Tibial artery (tissue), 4 donors: Measurements from ENCODE around the gene MPHOSPH9.

Source experiments
- DNase-seq, 2 donors: peaks; one replicate each; pipeline ENCODE4 v3.0.0-alpha.2; 2019
- H3K27ac ChIP-seq, 2 donors: fragments of 200-600 bp; sonication (generic) in 1 of 2; 1 replicate in 1 of 2; 2 replicates in 1 of 2; pipeline ENCODE4 v1.5.1; 2018 to 2019; ENCODE audit warnings: mild to moderate bottlenecking in 1 of 2
- H3K27me3 ChIP-seq, 2 donors: fragments of 200-600 bp; sonication (generic) in 1 of 2; one replicate each; pipeline versions ENCODE4 v1.5.1 to v1.6.0; 2016 to 2019
- H3K36me3 ChIP-seq, 3 donors: fragments of 200-600 bp; sonication (generic) in 2 of 3; one replicate each; pipeline ENCODE4 v1.5.1; 2016 to 2019; ENCODE audit warnings: mild to moderate bottlenecking in 2 of 3
- H3K4me1 ChIP-seq, 4 donors: fragments of 200-600 bp; sonication (generic) in 2 of 4; 1 replicate in 3 of 4; 2 replicates in 1 of 4; pipeline ENCODE4 v1.5.1; 2016 to 2019
- H3K4me3 ChIP-seq, 2 donors: fragments of 200-600 bp; sonication (generic) in 1 of 2; 1 replicate in 1 of 2; 2 replicates in 1 of 2; pipeline ENCODE4 v1.5.1; 2018 to 2019; ENCODE audit warnings: mild to moderate bottlenecking in 2 of 2
- H3K9me3 ChIP-seq, 3 donors: fragments of 200-600 bp; sonication (generic) in 1 of 3; one replicate each; pipeline ENCODE4 v1.5.1; 2016 to 2019
- CTCF ChIP-seq, 2 experiments: fragments of 200-600 bp in 1 of 2; fragments of 450-650 bp in 1 of 2; IDR thresholded peaks; one replicate each; pipeline ENCODE4 v1.5.1; 2017 to 2019; ENCODE audit warnings: antibody characterized with exemption in 2 of 2, mild to moderate bottlenecking in 1 of 2, moderate library complexity in 1 of 2
- intact Hi-C: fragments of 100-400 bp; cut with DNase I; formaldehyde crosslinking; loops from one replicate; pipeline ENCODE4 v1.15.0; 2023; ENCODE audit warnings: low total_unique reads

The MPHOSPH9 gene

GRCh38 chr12:123237646-123238329, 4.8 kb upstream of the MPHOSPH9 start:
- peak; percentile 70 to 80 for TF ChIP-seq CTCF (IDR thresholded peaks at IDR 0.05)
- Histone ChIP-seq H3K4me3 (no peak overlapping the region), H3K9me3 (no peaks in the 10 kb centered on the region), H3K4me1 (peaks cover 0 to 46% (median 34%) of the 10 kb centered on the region in 4 donors), H3K36me3 (no peaks in the 10 kb centered on the region), H3K27ac (peak overlapping the region in 1 of 2 donors; percentile 20), H3K27me3 (peaks cover 0 to 4% of the 10 kb centered on the region in 2 donors)
- DNase-seq: peak; percentile 76 to 77
- intact Hi-C loops: loop anchor here (10.0 kb wide), 1 partner anchor 83 kb away; the partner anchor contains the start of gene PITPNM2

GRCh38 chr12:123233505-123234308, 766 bp upstream of the MPHOSPH9 start:
- Histone ChIP-seq H3K27me3 (peaks cover 0 to 4% of the 10 kb centered on the region in 2 donors), H3K9me3 (no peaks in the 10 kb centered on the region), H3K4me3 (peak overlapping the region; percentile 81 to 89), H3K27ac (peak overlapping the region; percentile 90 to 95), H3K36me3 (no peaks in the 10 kb centered on the region), H3K4me1 (peaks cover 0 to 44% (median 24%) of the 10 kb centered on the region in 4 donors)
- no peak for TF ChIP-seq CTCF (IDR thresholded peaks at IDR 0.05)
- no peak for DNase-seq
- intact Hi-C loops: loop anchor here (2.0 to 10.0 kb wide), 3 partner anchors 79 to 267 kb away; partner anchors contain the start of genes ABCB9 and PITPNM2

GRCh38 chr12:123232472-123232806, 502 bp downstream of the MPHOSPH9 start:
- Histone ChIP-seq H3K9me3 (no peaks in the 10 kb centered on the region), H3K27me3 (peaks cover 0 to 4% of the 10 kb centered on the region in 2 donors), H3K4me1 (peaks cover 0 to 36% (median 21%) of the 10 kb centered on the region in 4 donors), H3K36me3 (no peaks in the 10 kb centered on the region), H3K27ac (peak overlapping the region; percentile 90 to 95), H3K4me3 (peak overlapping the region; percentile 81 to 89)
- intact Hi-C loops: loop anchor here (2.0 to 10.0 kb wide), 3 partner anchors 78 to 266 kb away; partner anchors contain the start of genes ABCB9 and PITPNM2
- TF ChIP-seq CTCF (IDR thresholded peaks at IDR 0.05): no peak
- peak in 1 of 2 donors; percentile 47 for DNase-seq

GRCh38 chr12:123231931-123232330, 1.0 kb downstream of the MPHOSPH9 start:
- Histone ChIP-seq H3K36me3 (no peaks in the 10 kb centered on the region), H3K4me1 (peaks cover 0 to 36% (median 20%) of the 10 kb centered on the region in 4 donors), H3K4me3 (peak overlapping the region; percentile 81 to 89), H3K27me3 (peaks cover 0 to 4% of the 10 kb centered on the region in 2 donors), H3K27ac (peak overlapping the region; percentile 90 to 95), H3K9me3 (no peaks in the 10 kb centered on the region)
- intact Hi-C loops: loop anchor here (2.0 to 10.0 kb wide), 3 partner anchors 77 to 265 kb away; partner anchors contain the start of genes ABCB9 and PITPNM2
- DNase-seq: no peak
- no peak for TF ChIP-seq CTCF (IDR thresholded peaks at IDR 0.05)

GRCh38 chr12:123229051-123229450, 3.9 kb downstream of the MPHOSPH9 start:
- Histone ChIP-seq H3K4me1 (peaks cover 0 to 14% (median 4%) of the 10 kb centered on the region in 4 donors), H3K4me3 (no peak overlapping the region), H3K27me3 (peaks cover 0 to 4% of the 10 kb centered on the region in 2 donors), H3K27ac (no peak overlapping the region), H3K9me3 (no peaks in the 10 kb centered on the region), H3K36me3 (peaks cover 0 to 4% (median 0%) of the 10 kb centered on the region in 3 donors)
- intact Hi-C loops: no loop called here
- no peak for TF ChIP-seq CTCF (IDR thresholded peaks at IDR 0.05)
- no peak for DNase-seq
